ENCODE measurements around the gene PSMD1.
"Not testable (repeated sequence)": the region's sequence is repeated elsewhere in the genome, so short reads cannot be mapped to it uniquely, and the experiment has no call there.

The PSMD1 gene

GRCh38 chr2:231065966-231066365, 9.3 kb downstream of the PSMD1 start:
- Mint-ChIP-seq H3K27ac (no peak overlapping the region), H3K4me1 (no peaks in the 10 kb centered on the region), H3K36me3 (ENCODE audit: low read depth) (peaks cover 67% of the 10 kb centered on the region), H3K9me3 (no peaks in the 10 kb centered on the region), H3K4me3 (no peak overlapping the region), H3K27me3 (ENCODE audit: low read depth) (no peaks in the 10 kb centered on the region)
- TF ChIP-seq CTCF (IDR thresholded peaks at IDR 0.05; ENCODE audit: unreplicated experiment in 3 of 3) = no peak

- H3K4me3 Mint-ChIP-seq; H3K27me3 Mint-ChIP-seq (ENCODE audit: low read depth); H3K9me3 Mint-ChIP-seq; H3K27ac Mint-ChIP-seq; H3K4me1 Mint-ChIP-seq: not testable (repeated sequence)
- H3K36me3 Mint-ChIP-seq (ENCODE audit: low read depth) = peaks cover 64% of the 10 kb centered on the region
Measured at GRCh38 chr2:231067531-231067930, 10.9 kb downstream of the PSMD1 start.

GRCh38 chr2:231068525-231069222, 12.0 kb downstream of the PSMD1 start:
- no peak overlapping the region for H3K27ac Mint-ChIP-seq
- no peaks in the 10 kb centered on the region for H3K4me1 Mint-ChIP-seq
- H3K9me3 Mint-ChIP-seq = no peaks in the 10 kb centered on the region
- H3K4me3 Mint-ChIP-seq = no peak overlapping the region
- H3K36me3 Mint-ChIP-seq (ENCODE audit: low read depth) = peaks cover 57% of the 10 kb centered on the region
- TF ChIP-seq CTCF (IDR thresholded peaks at IDR 0.05; ENCODE audit: unreplicated experiment in 3 of 3) = no peak
- no peaks in the 10 kb centered on the region for H3K27me3 Mint-ChIP-seq (ENCODE audit: low read depth)

- no peaks in the 10 kb centered on the region for H3K4me1 Mint-ChIP-seq
- no peak for TF ChIP-seq CTCF (IDR thresholded peaks at IDR 0.05; ENCODE audit: unreplicated experiment in 3 of 3)
- no peak overlapping the region for H3K27ac Mint-ChIP-seq
- H3K36me3 Mint-ChIP-seq (ENCODE audit: low read depth) = peaks cover 57% of the 10 kb centered on the region
- H3K9me3 Mint-ChIP-seq = no peaks in the 10 kb centered on the region
- no peak overlapping the region for H3K4me3 Mint-ChIP-seq
- no peaks in the 10 kb centered on the region for H3K27me3 Mint-ChIP-seq (ENCODE audit: low read depth)
Measured at GRCh38 chr2:231069379-231070054, 12.8 kb downstream of the PSMD1 start.

GRCh38 chr2:231084565-231084964, 27.9 kb downstream of the PSMD1 start:
- Mint-ChIP-seq H3K36me3 (ENCODE audit: low read depth) (peaks cover 67% of the 10 kb centered on the region), H3K27ac (no peak overlapping the region), H3K4me1 (no peaks in the 10 kb centered on the region)

GRCh38 chr2:231088754-231089153, 32.1 kb downstream of the PSMD1 start:
- Mint-ChIP-seq H3K27ac (no peak overlapping the region), H3K36me3 (ENCODE audit: low read depth) (peaks cover 68% of the 10 kb centered on the region), H3K9me3 (no peaks in the 10 kb centered on the region), H3K4me3 (no peak overlapping the region), H3K27me3 (ENCODE audit: low read depth) (no peaks in the 10 kb centered on the region), H3K4me1 (no peaks in the 10 kb centered on the region)
- no peak for TF ChIP-seq CTCF (IDR thresholded peaks at IDR 0.05; ENCODE audit: unreplicated experiment in 3 of 3)

More at GRCh38 chr2:231084565-231084964, 27.9 kb downstream of the PSMD1 start:
- no peak for TF ChIP-seq CTCF (IDR thresholded peaks at IDR 0.05; ENCODE audit: unreplicated experiment in 3 of 3)
- Mint-ChIP-seq H3K9me3 (no peaks in the 10 kb centered on the region), H3K27me3 (ENCODE audit: low read depth) (no peaks in the 10 kb centered on the region), H3K4me3 (no peak overlapping the region)

Data from nephron (organoid).